ENCODE data around the gene ASTN2. TPM values are rescaled to one million over a fixed set of nuclear protein-coding genes. Genes with fewer than 3 reads are reported as not detected.

ASTN2 gene
- total and polyA plus RNA-seq, 9 of the 15 experiments (the other 6 are each of a cell fraction or from before 2014, with no cell fraction given) = 0.56 to 3.5 (median 1.9) TPM

DNA sequence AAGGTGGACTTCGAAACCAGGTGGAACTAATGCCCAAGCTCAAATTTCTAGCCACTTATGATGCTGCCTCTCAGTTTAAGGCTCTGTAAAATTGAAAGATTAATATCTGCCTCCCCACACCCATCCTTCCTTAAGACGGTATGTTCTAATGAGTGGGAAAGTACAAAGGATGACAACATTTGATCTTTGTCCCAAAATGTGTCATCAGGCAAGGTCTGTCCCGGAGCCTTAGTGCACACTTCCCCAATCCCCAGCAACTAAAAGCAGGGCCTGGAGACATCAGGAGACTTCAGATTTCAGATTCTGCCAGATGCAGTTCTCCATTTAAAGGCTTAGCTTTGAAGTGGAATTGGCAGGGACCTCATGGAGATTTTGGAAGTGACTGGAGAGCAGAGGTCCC lies 316.5 kb downstream of the ASTN2 start:
- Histone ChIP-seq H3K4me3 (no peak overlapping the region), H3K36me3 (ENCODE audit: control insufficient read depth, insufficient read depth, low read length) (no peaks in the 10 kb centered on the region), H3K27ac (ENCODE audit: extremely low read depth, low read depth, low read length) (no peak overlapping the region), H3K4me1 (replicated peaks in 1 of 2; ENCODE audit: control insufficient read depth in 2 of 2, insufficient read depth in 2 of 2, low read length in 2 of 2) (no peaks in the 10 kb centered on the region), H3K9me1 (ENCODE audit: control insufficient read depth, insufficient read depth, low read length) (no peaks in the 10 kb centered on the region), H3K9me3 (replicated peaks; ENCODE audit: control insufficient read depth, insufficient read depth, low read depth, low read length) (no peaks in the 10 kb centered on the region), H3K79me2 (ENCODE audit: control insufficient read depth, insufficient read depth, low read length) (no peaks in the 10 kb centered on the region), H3K27me3 (ENCODE audit: control insufficient read depth in 2 of 2, insufficient read depth in 2 of 2, low read length in 2 of 2) (no peaks in the 10 kb centered on the region), H3K9ac (ENCODE audit: insufficient read depth in 1 of 2, low read depth in 2 of 2, low read length in 2 of 2) (no peak overlapping the region), H3K4me2 (ENCODE audit: insufficient read depth, low read length) (no peak overlapping the region), H4K20me1 (replicated peaks; ENCODE audit: control insufficient read depth, insufficient read depth, low read length) (no peaks in the 10 kb centered on the region), H2AFZ (ENCODE audit: low read depth, low read length) (no peak overlapping the region)
- ATAC-seq (no peak), DNase-seq (ENCODE audit: extremely low read depth in 1 of 4, low spot score in 3 of 4) (no peak), FAIRE-seq (no peak)
- no peak for TF ChIP-seq KLF10 (CRISPR knock-in tag; IDR thresholded peaks at IDR 0.05)
- TF ChIP-seq SREBF2 (CRISPR knock-in tag; IDR thresholded peaks at IDR 0.05) = no peak
- TF ChIP-seq ZNF253 (CRISPR knock-in tag; conservative IDR thresholded peaks at IDR 0.05) = no peak
- TF ChIP-seq LEF1 (IDR thresholded peaks at IDR 0.05) = no peak
- TF ChIP-seq NFIX (CRISPR knock-in tag; IDR thresholded peaks at IDR 0.05; ENCODE audit: low read depth) = no peak
- TF ChIP-seq, protein P1, sequence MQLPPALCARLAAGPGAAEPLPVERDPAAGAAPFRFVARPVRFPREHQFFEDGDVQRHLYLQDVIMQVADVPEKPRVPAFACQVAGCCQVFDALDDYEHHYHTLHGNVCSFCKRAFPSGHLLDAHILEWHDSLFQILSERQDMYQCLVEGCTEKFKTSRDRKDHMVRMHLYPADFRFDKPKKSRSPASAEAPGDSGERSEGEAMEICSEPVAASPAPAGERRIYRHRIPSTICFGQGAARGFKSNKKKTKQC (CRISPR knock-in tag; IDR thresholded peaks at IDR 0.05) = no peak
- TF ChIP-seq, protein P2, sequence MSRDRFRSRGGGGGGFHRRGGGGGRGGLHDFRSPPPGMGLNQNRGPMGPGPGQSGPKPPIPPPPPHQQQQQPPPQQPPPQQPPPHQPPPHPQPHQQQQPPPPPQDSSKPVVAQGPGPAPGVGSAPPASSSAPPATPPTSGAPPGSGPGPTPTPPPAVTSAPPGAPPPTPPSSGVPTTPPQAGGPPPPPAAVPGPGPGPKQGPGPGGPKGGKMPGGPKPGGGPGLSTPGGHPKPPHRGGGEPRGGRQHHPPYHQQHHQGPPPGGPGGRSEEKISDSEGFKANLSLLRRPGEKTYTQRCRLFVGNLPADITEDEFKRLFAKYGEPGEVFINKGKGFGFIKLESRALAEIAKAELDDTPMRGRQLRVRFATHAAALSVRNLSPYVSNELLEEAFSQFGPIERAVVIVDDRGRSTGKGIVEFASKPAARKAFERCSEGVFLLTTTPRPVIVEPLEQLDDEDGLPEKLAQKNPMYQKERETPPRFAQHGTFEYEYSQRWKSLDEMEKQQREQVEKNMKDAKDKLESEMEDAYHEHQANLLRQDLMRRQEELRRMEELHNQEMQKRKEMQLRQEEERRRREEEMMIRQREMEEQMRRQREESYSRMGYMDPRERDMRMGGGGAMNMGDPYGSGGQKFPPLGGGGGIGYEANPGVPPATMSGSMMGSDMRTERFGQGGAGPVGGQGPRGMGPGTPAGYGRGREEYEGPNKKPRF (IDR thresholded peaks at IDR 0.05; ENCODE audit: low read depth, low read length) = no peak
- TF ChIP-seq MEF2D (tag; conservative IDR thresholded peaks at IDR 0.05; ENCODE audit: low read depth) = no peak
- TF ChIP-seq CREM (IDR thresholded peaks at IDR 0.05; ENCODE audit: low read depth) = no peak
- TF ChIP-seq KLF13 (tag; IDR thresholded peaks at IDR 0.05; ENCODE audit: borderline replicate concordance, low read depth) = no peak
- no peak for TF ChIP-seq FOXK1 (CRISPR knock-in tag; IDR thresholded peaks at IDR 0.05; ENCODE audit: borderline replicate concordance)
- no peak for TF ChIP-seq NCOA2 (IDR thresholded peaks at IDR 0.05; ENCODE audit: partially characterized antibody in 2 of 2)
- TF ChIP-seq RBM17 (IDR thresholded peaks at IDR 0.05; ENCODE audit: borderline replicate concordance, low read depth, low read length) = no peak
- no peak for TF ChIP-seq TRIM24 (IDR thresholded peaks at IDR 0.05)
- no peak for TF ChIP-seq MECOM (CRISPR knock-in tag; IDR thresholded peaks at IDR 0.05)
- no peak for TF ChIP-seq XRCC4 (IDR thresholded peaks at IDR 0.05; ENCODE audit: extremely low read depth, insufficient read depth, insufficient read length)
- TF ChIP-seq SMARCA5 (IDR thresholded peaks at IDR 0.05) = no peak
- TF ChIP-seq XRCC5 (IDR thresholded peaks at IDR 0.05; ENCODE audit: low read depth, low read length) = no peak
- TF ChIP-seq NFRKB (IDR thresholded peaks at IDR 0.05; ENCODE audit: low read depth) = no peak
- BruUV-seq (replicated peaks) = no TSS peak
- WGBS (ENCODE audit: insufficient coverage, low coverage, missing lambda C conversion rate) = 3% methylated on average over 3 of the region's 3 CpGs
- ChIA-PET POLR2A (no interaction called here), CTCF (ENCODE audit: low intra/inter-chr PET ratio) (no interaction called here)
- in situ Hi-C loops (cut with MboI) (no loop called here), intact Hi-C loops (cut with micrococcal nuclease) (no loop called here)

All from K562 (cell line).